ENCODE measurements around the gene C4orf36. TPM values are rescaled to one million over a fixed set of nuclear protein-coding genes. Genes with fewer than 3 reads are reported as not detected.

The C4orf36 gene
- not detected for total RNA-seq

GRCh38 chr4:86891762-86892635 lies at the start of gene C4orf36:
Gene C4orf36, minus strand, starts transcription at chr4:86892422. Its CDS starts 902 bp downstream, at chr4:86891520.
- no peaks in the 10 kb centered on the region for H3K36me3 ChIP-seq
- DNase-seq (ENCODE audit: extremely low spot score in 2 of 2): no peak
- no peaks in the 10 kb centered on the region for H3K9me3 ChIP-seq
- H3K27me3 ChIP-seq: no peaks in the 10 kb centered on the region
- peak within 1 kb of the TSS; percentile 60 to 80 for H3K4me3 ChIP-seq
- TF ChIP-seq POLR2A (IDR thresholded peaks at IDR 0.05) (no peak), POLR2AphosphoS5 (IDR thresholded peaks at IDR 0.05; ENCODE audit: insufficient read depth in 1 of 2, low read depth in 1 of 2) (peak; percentile 42 to 77), CTCF (IDR thresholded peaks at IDR 0.05) (no peak)
- H3K27ac ChIP-seq: peak within 1 kb of the TSS; percentile 91
- H3K4me1 ChIP-seq: peaks cover 12% of the 10 kb centered on the region
- intact Hi-C loops (cut with DNase I): loop anchor here (10.0 kb wide), 2 partner anchors 297 to 397 kb away; partner anchors contain the start of gene PTPN13

GRCh38 chr4:86940920-86941460 lies 48.8 kb upstream of the C4orf36 start:
- H3K4me3 ChIP-seq: no peak overlapping the region
- H3K27ac ChIP-seq: no peak overlapping the region
- H3K4me1 ChIP-seq: peaks cover 71% of the 10 kb centered on the region
- no peaks in the 10 kb centered on the region for H3K27me3 ChIP-seq
- TF ChIP-seq CTCF (IDR thresholded peaks at IDR 0.05) (no peak), POLR2AphosphoS5 (IDR thresholded peaks at IDR 0.05; ENCODE audit: insufficient read depth in 1 of 2, low read depth in 1 of 2) (no peak), POLR2A (IDR thresholded peaks at IDR 0.05) (no peak)
- DNase-seq (ENCODE audit: extremely low spot score in 2 of 2): no peak
- no peaks in the 10 kb centered on the region for H3K9me3 ChIP-seq
- no peaks in the 10 kb centered on the region for H3K36me3 ChIP-seq
- intact Hi-C loops (cut with DNase I): no loop called here

- Histone ChIP-seq H3K4me1 (peaks cover 68% of the 10 kb centered on the region), H3K4me3 (no peak overlapping the region), H3K36me3 (no peaks in the 10 kb centered on the region), H3K27me3 (no peaks in the 10 kb centered on the region), H3K9me3 (no peaks in the 10 kb centered on the region), H3K27ac (peak overlapping the region; percentile 99)
- intact Hi-C loops (cut with DNase I): no loop called here
- TF ChIP-seq POLR2AphosphoS5 (IDR thresholded peaks at IDR 0.05; ENCODE audit: insufficient read depth in 1 of 2, low read depth in 1 of 2) (no peak), CTCF (IDR thresholded peaks at IDR 0.05) (no peak), POLR2A (IDR thresholded peaks at IDR 0.05) (no peak)
- no peak for DNase-seq (ENCODE audit: extremely low spot score in 2 of 2)
Observed at GRCh38 chr4:86939729-86940575, 47.7 kb upstream of the C4orf36 start.

GRCh38 chr4:86938771-86939520 lies 46.7 kb upstream of the C4orf36 start:
- Histone ChIP-seq H3K4me3 (no peak overlapping the region), H3K27ac (peak overlapping the region; percentile 99), H3K27me3 (no peaks in the 10 kb centered on the region), H3K9me3 (no peaks in the 10 kb centered on the region), H3K4me1 (peaks cover 67% of the 10 kb centered on the region), H3K36me3 (no peaks in the 10 kb centered on the region)
- intact Hi-C loops (cut with DNase I): no loop called here
- DNase-seq (ENCODE audit: extremely low spot score in 2 of 2): no peak
- peak in 1 of 2 donors; percentile 88 for TF ChIP-seq POLR2AphosphoS5 (IDR thresholded peaks at IDR 0.05; ENCODE audit: insufficient read depth in 1 of 2, low read depth in 1 of 2)
- TF ChIP-seq CTCF (IDR thresholded peaks at IDR 0.05): no peak
- TF ChIP-seq POLR2A (IDR thresholded peaks at IDR 0.05): no peak

Measured in vagina (tissue), 2 donors.